GM18517 (cell line): ENCODE data around the gene MON1B.

ENCODE experiments used
- ATAC-seq: cut with Tn5 transposase; IDR thresholded peaks from one replicate; pipeline ENCODE4 v1.9.1; 2021; ENCODE audit warnings: mild to moderate bottlenecking, moderate library complexity; ENCODE audit not compliant: unreplicated experiment

MON1B gene

GRCh38 chr16:77195411-77195810 is 4.4 kb downstream of the MON1B start:
- ATAC-seq: no peak

- no peak for ATAC-seq
These were observed 6.8 kb downstream of the MON1B start for GRCh38 chr16:77197747-77198146.

- ATAC-seq: no peak
These were observed 8.2 kb downstream of the MON1B start, which contains the start of gene SYCE1L for GRCh38 chr16:77199211-77199610. TSS of gene SYCE1L (plus strand) at chr16:77199408. CDS start at chr16:77199452, 44 bp downstream.

GRCh38 chr16:77206533-77206932 is 15.5 kb downstream of the MON1B start:
- no peak for ATAC-seq

GRCh38 chr16:77207030-77207429 is 16.0 kb downstream of the MON1B start:
- no peak for ATAC-seq

- no peak for ATAC-seq
These were observed 17.4 kb downstream of the MON1B start for GRCh38 chr16:77208382-77208781.

GRCh38 chr16:77211880-77212740 is 21.1 kb downstream of the MON1B start:
- peak; percentile 46 for ATAC-seq

- ATAC-seq: peak; percentile 68
These were observed 22.0 kb downstream of the MON1B start for GRCh38 chr16:77212741-77213541.

GRCh38 chr16:77213542-77214106 is 22.6 kb downstream of the MON1B start:
- no peak for ATAC-seq

GRCh38 chr16:77214411-77215138 is 23.6 kb downstream of the MON1B start:
- no peak for ATAC-seq

GRCh38 chr16:77219437-77219836 is 28.4 kb downstream of the MON1B start:
- no peak for ATAC-seq

- ATAC-seq: peak; percentile 55
These were observed 29.4 kb downstream of the MON1B start for GRCh38 chr16:77220427-77220826.

GRCh38 chr16:77221482-77221881 is 30.5 kb downstream of the MON1B start:
- no peak for ATAC-seq

- no peak for ATAC-seq
These were observed 32.2 kb downstream of the MON1B start for GRCh38 chr16:77223184-77223583.

GRCh38 chr16:77225182-77225581 is 34.2 kb downstream of the MON1B start:
- ATAC-seq: no peak

- ATAC-seq: peak; percentile 88
These were observed 36.8 kb downstream of the MON1B start for GRCh38 chr16:77227745-77228144.

- no peak for ATAC-seq
These were observed 40.1 kb downstream of the MON1B start for GRCh38 chr16:77231047-77231446.

GRCh38 chr16:77233799-77234519 is 43.0 kb downstream of the MON1B start:
- ATAC-seq: no peak

- ATAC-seq: no peak
These were observed 43.6 kb downstream of the MON1B start for GRCh38 chr16:77234611-77235010.

- peak; percentile 99 for ATAC-seq
These were observed 45.1 kb downstream of the MON1B start for GRCh38 chr16:77236063-77236511.
